IMR-90 (cell line): ENCODE measurements around the gene TNRC6A. TPM values are rescaled to one million over a fixed set of nuclear protein-coding genes. Genes with fewer than 3 reads are reported as not detected.

ENCODE experiments used
- ATAC-seq: fragments of 200-7000 bp; cut with Tn5 transposase; 2 replicates; pipeline ENCODE4 v1.9.1; 2020; ENCODE audit warnings: low read depth, mild to moderate bottlenecking, moderate library complexity
- BruUV-seq: library from RNA; stranded (reverse); fragments of 400-500 nt; replicated peaks from 2 replicates; lab custom pipeline; 2021; lab: Mats Ljungman, UMichigan
- CTCF ChIA-PET: fragments of 300-600 bp; formaldehyde crosslinking; extraction: SDS; loops from one replicate; lab custom pipeline; 2021; ENCODE audit warnings: antibody characterized with exemption; lab: Yijun Ruan, JAX
- POLR2A ChIA-PET: fragments of 300-600 bp; sonication (Branson Sonifier 250); formaldehyde crosslinking; loops from one replicate; lab custom pipeline; 2022; ENCODE audit warnings: antibody characterized with exemption; ENCODE audit not compliant: unreplicated experiment; lab: Charles Lee
- DNase-seq: peaks from one replicate; pipeline ENCODE4 v3.0.0; 2013
- H2AFZ ChIP-seq: replicated peaks from 2 replicates; pipeline ENCODE3; 2013; ENCODE audit warnings: low read length, mild to moderate bottlenecking; ENCODE audit not compliant: poor library complexity
- H2AK5ac ChIP-seq: 2 replicates; pipeline ENCODE4 v1.6.1; 2013; ENCODE audit warnings: low read depth, low read length, inconsistent platforms
- H2AK9ac ChIP-seq: replicated peaks from 2 replicates; pipeline ENCODE3; 2013; ENCODE audit warnings: mild to moderate bottlenecking, low read depth, low read length, moderate library complexity; ENCODE audit not compliant: poor library complexity
- H2BK120ac ChIP-seq: 2 replicates; pipeline ENCODE4 v1.6.1; 2013; ENCODE audit warnings: low read depth, low read length, inconsistent platforms
- H2BK15ac ChIP-seq: 3 replicates; pipeline ENCODE4 v1.6.1; 2013; ENCODE audit warnings: low read depth, low read length, inconsistent platforms
- H2BK20ac ChIP-seq: 2 replicates; pipeline ENCODE4 v1.6.1; 2013; ENCODE audit warnings: low read depth, mild to moderate bottlenecking, inconsistent platforms, low read length, moderate library complexity
- H2BK5ac ChIP-seq: 2 replicates; pipeline ENCODE4 v1.6.1; 2013; ENCODE audit warnings: mild to moderate bottlenecking, low read depth, low read length, inconsistent platforms; ENCODE audit not compliant: poor library complexity, severe bottlenecking
- H3K14ac ChIP-seq: replicated peaks from 2 replicates; pipeline ENCODE4 v1.6.1; 2013; ENCODE audit warnings: low read depth, low read length, inconsistent platforms
- H3K18ac ChIP-seq: 2 replicates; pipeline ENCODE4 v1.6.1; 2013; ENCODE audit warnings: low read depth, low read length, control low read depth
- H3K23ac ChIP-seq: 2 replicates; pipeline ENCODE4 v1.6.1; 2013; ENCODE audit warnings: low read depth, low read length, inconsistent platforms
- H3K27ac ChIP-seq: 2 replicates; pipeline ENCODE4 v1.5.1; 2013; ENCODE audit warnings: mild to moderate bottlenecking, control low read depth, low read length; ENCODE audit not compliant: insufficient read depth
- H3K27me3 ChIP-seq: 2 replicates; pipeline ENCODE4 v1.6.1; 2013; ENCODE audit warnings: low read length; ENCODE audit not compliant: control insufficient read depth, insufficient read depth
- H3K36me3 ChIP-seq: 2 replicates; pipeline ENCODE4 v1.6.1; 2013; ENCODE audit warnings: low read length, mixed read lengths; ENCODE audit not compliant: control insufficient read depth, insufficient read depth
- H3K4ac ChIP-seq: 2 replicates; pipeline ENCODE4 v1.6.1; 2013; ENCODE audit warnings: low read depth, low read length, inconsistent platforms
- H3K4me1 ChIP-seq: 2 replicates; pipeline ENCODE4 v1.6.1; 2013; ENCODE audit warnings: low read length, mixed read lengths; ENCODE audit not compliant: control insufficient read depth, insufficient read depth
- H3K4me2 ChIP-seq: 2 replicates; pipeline ENCODE4 v1.6.1; 2013; ENCODE audit warnings: low read depth, mild to moderate bottlenecking, control low read depth, low read length, moderate library complexity
- H3K4me3 ChIP-seq: 2 replicates; pipeline ENCODE4 v1.5.1; 2013; ENCODE audit warnings: low read depth, mild to moderate bottlenecking, control low read depth, low read length, moderate library complexity; ENCODE audit not compliant: insufficient read depth
- H3K56ac ChIP-seq: 2 replicates; pipeline ENCODE4 v1.6.1; 2013; ENCODE audit warnings: low read length, inconsistent platforms; ENCODE audit not compliant: insufficient read depth; ENCODE audit errors: extremely low read depth
- H3K79me1 ChIP-seq, 2 experiments: 2 replicates each; pipeline ENCODE4 v1.6.1; 2013; ENCODE audit warnings: low read length in 2 of 2, inconsistent platforms in 1 of 2, low read depth in 1 of 2
- H3K9ac ChIP-seq: 2 replicates; pipeline ENCODE4 v1.6.1; 2013; ENCODE audit warnings: low read depth, low read length, control low read depth
- H3K9me1 ChIP-seq: 2 replicates; pipeline ENCODE4 v1.6.1; 2013; ENCODE audit warnings: low read length, inconsistent platforms; ENCODE audit not compliant: insufficient read depth
- H3K9me3 ChIP-seq: 2 replicates; pipeline ENCODE4 v1.6.1; 2013; ENCODE audit warnings: low read length; ENCODE audit not compliant: control insufficient read depth, insufficient read depth
- H4K20me1 ChIP-seq: 2 replicates; pipeline ENCODE4 v1.6.1; 2013; ENCODE audit warnings: low read length, inconsistent platforms; ENCODE audit not compliant: insufficient read depth
- H4K5ac ChIP-seq: 2 replicates; pipeline ENCODE4 v1.6.1; 2013; ENCODE audit warnings: mild to moderate bottlenecking, low read depth, low read length, control low read depth
- H4K8ac ChIP-seq, 2 experiments: 2 replicates each; pipeline ENCODE4 v1.6.1; 2013; ENCODE audit warnings: low read depth in 2 of 2, low read length in 2 of 2, control low read depth in 1 of 2, inconsistent platforms in 1 of 2
- H4K91ac ChIP-seq: 2 replicates; pipeline ENCODE4 v1.6.1; 2013; ENCODE audit warnings: low read depth, low read length, inconsistent platforms; ENCODE audit not compliant: insufficient read depth
- BHLHE40 ChIP-seq: fragments of 150-350 bp; IDR thresholded peaks from 2 replicates; pipeline ENCODE4 v1.6.1; 2016; ENCODE audit warnings: mild to moderate bottlenecking, low read depth, low read length
- CEBPB ChIP-seq: IDR thresholded peaks from 2 replicates; pipeline ENCODE4 v1.6.1; 2012; ENCODE audit warnings: low read depth, low read length, improper control_type of control experiment
- CHD1 ChIP-seq: IDR thresholded peaks from 2 replicates; pipeline ENCODE4 v1.6.1; 2012; ENCODE audit warnings: low read depth, low read length, improper control_type of control experiment
- FOS ChIP-seq: fragments of 150-350 bp; IDR thresholded peaks from 2 replicates; pipeline ENCODE4 v1.6.1; 2016; ENCODE audit warnings: low read depth, low read length
- MAFK ChIP-seq: IDR thresholded peaks from 2 replicates; pipeline ENCODE4 v1.6.1; 2012; ENCODE audit warnings: low read depth, low read length, improper control_type of control experiment
- MAZ ChIP-seq: IDR thresholded peaks from 2 replicates; pipeline ENCODE4 v1.6.1; 2012; ENCODE audit warnings: low read depth, mild to moderate bottlenecking, low read length, improper control_type of control experiment, moderate library complexity, borderline replicate concordance
- MXI1 ChIP-seq: IDR thresholded peaks from 2 replicates; pipeline ENCODE4 v1.6.1; 2012; ENCODE audit warnings: low read depth, mild to moderate bottlenecking, low read length, moderate library complexity, borderline replicate concordance
- NFE2L2 ChIP-seq: fragments of 150-350 bp; IDR thresholded peaks from 2 replicates; pipeline ENCODE4 v1.6.1; 2016; ENCODE audit warnings: low read depth, mild to moderate bottlenecking, low read length
- POLR2A ChIP-seq: IDR thresholded peaks from 2 replicates; pipeline ENCODE4 v1.6.1; 2012; ENCODE audit warnings: mild to moderate bottlenecking, low read depth, low read length
- RAD21 ChIP-seq: IDR thresholded peaks from 2 replicates; pipeline ENCODE4 v1.6.1; 2012; ENCODE audit warnings: low read length, improper control_type of control experiment
- RCOR1 ChIP-seq: IDR thresholded peaks from 2 replicates; pipeline ENCODE4 v1.6.1; 2012; ENCODE audit warnings: mild to moderate bottlenecking, low read length, improper control_type of control experiment; ENCODE audit not compliant: insufficient replicate concordance
- RFX5 ChIP-seq: IDR thresholded peaks from 2 replicates; pipeline ENCODE4 v1.8.0; 2012; ENCODE audit warnings: low read depth, mild to moderate bottlenecking, low read length, moderate library complexity
- SMC3 ChIP-seq: fragments of 150-350 bp; IDR thresholded peaks from 2 replicates; pipeline ENCODE4 v1.6.1; 2016; ENCODE audit warnings: low read depth, mild to moderate bottlenecking, antibody characterized with exemption, low read length, moderate library complexity
- dilution Hi-C: fragments of 300-500 bp; cut with HindIII; formaldehyde crosslinking; loops from one replicate; pipeline ENCODE4 v1.14.3; 2018; ENCODE audit warnings: low sequenced_read_pairs; ENCODE audit not compliant: unreplicated experiment
- in situ Hi-C: fragments of 300-500 bp; cut with MboI; formaldehyde crosslinking; loops from 3 replicates; pipeline ENCODE4 v1.14.3; 2019; ENCODE audit warnings: low sequenced_read_pairs, inconsistent platforms, mixed read lengths
- intact Hi-C: fragments of 100-400 bp; cut with micrococcal nuclease; formaldehyde crosslinking; loops from 2 replicates; pipeline ENCODE4 v1.10.0; 2022
- polyA plus RNA-seq, 3 experiments: library from polyadenylated mRNA; depleted of rRNA; stranded (reverse); fragments of >200 nt; gene quantifications; 2 replicates each; pipeline ENCODE4 v1.2.3, GENCODE V29; 2012; ENCODE audit warnings: low replicate concordance in 1 of 3
- total RNA-seq: library from RNA; depleted of rRNA; stranded (reverse); fragments of >200 nt; gene quantifications from 2 replicates; pipeline ENCODE4 v1.2.3, GENCODE V29; 2012
- TF ChIP-seq, protein P1 (sequence below): conservative IDR thresholded peaks from 2 replicates; pipeline ENCODE4 v1.5.1; 2012; ENCODE audit warnings: mild to moderate bottlenecking, low read depth, low read length, improper control_type of control experiment
- TF ChIP-seq, protein P2 (sequence below): fragments of 150-350 bp; IDR thresholded peaks from 2 replicates; pipeline ENCODE4 v1.6.1; 2016; ENCODE audit warnings: low read depth, mild to moderate bottlenecking, low read length, moderate library complexity, borderline replicate concordance
- TF ChIP-seq, protein P3 (sequence below): fragments of 150-350 bp; IDR thresholded peaks from 2 replicates; pipeline ENCODE4 v1.6.1; 2017; ENCODE audit warnings: mild to moderate bottlenecking, antibody characterized with exemption, low read length, low read depth

The TNRC6A gene
- total and polyA plus RNA-seq, 2 of the 4 experiments (the other 2 are of a cell fraction): 32.4 to 42.3 TPM

DNA sequence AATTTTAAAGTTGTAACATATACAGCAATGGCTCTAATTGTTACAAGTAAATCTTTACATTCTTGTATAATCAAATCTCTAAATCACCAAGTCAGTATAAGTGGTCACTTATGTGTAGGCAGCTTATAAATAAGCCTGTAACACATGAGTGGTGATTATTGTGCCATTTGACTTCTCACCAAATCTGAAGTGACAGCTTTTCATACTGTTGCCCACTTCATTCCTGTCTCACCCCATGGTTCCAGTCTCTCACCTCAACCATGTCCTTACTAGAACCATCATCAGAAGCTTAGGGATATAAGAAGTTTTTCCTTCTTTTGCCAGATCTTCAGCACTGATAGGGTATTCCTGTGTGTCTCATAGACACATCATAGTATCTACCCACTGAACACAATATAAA, 23.5 kb downstream of the TNRC6A start:
- no peak overlapping the region for H3K27ac ChIP-seq
- no peak overlapping the region for H2BK15ac ChIP-seq
- H3K4me2 ChIP-seq: no peak overlapping the region
- H3K4ac ChIP-seq: no peak overlapping the region
- ATAC-seq (no peak), DNase-seq (no peak)
- dilution Hi-C loops: no loop called here
- H2BK5ac ChIP-seq: no peak overlapping the region
- no TSS peak for BruUV-seq
- no peak overlapping the region for H3K4me3 ChIP-seq
- H2BK120ac ChIP-seq: no peak overlapping the region
- peaks cover 30 to 75% of the 10 kb centered on the region in 2 experiments for H3K79me1 ChIP-seq
- intact Hi-C loops: no loop called here
- no peak overlapping the region for H3K14ac ChIP-seq
- no peak overlapping the region; the same call in 1 of the 2 replicates for H2AK5ac ChIP-seq
- no peak overlapping the region for H3K9ac ChIP-seq
- H4K8ac ChIP-seq: no peak overlapping the region
- no peak overlapping the region for H2BK20ac ChIP-seq
- no peaks in the 10 kb centered on the region for H3K9me3 ChIP-seq
- H4K91ac ChIP-seq: no peak overlapping the region
- H3K18ac ChIP-seq: no peak overlapping the region
- H3K36me3 ChIP-seq: peaks cover 2% of the 10 kb centered on the region; the same call in 1 of the 2 replicates
- H3K23ac ChIP-seq: no peak overlapping the region
- H4K20me1 ChIP-seq: peaks cover 77% of the 10 kb centered on the region
- H2AFZ ChIP-seq: no peak overlapping the region
- peaks cover 8% of the 10 kb centered on the region for H3K4me1 ChIP-seq
- H3K56ac ChIP-seq: no peak overlapping the region
- no peak for TF ChIP-seq BHLHE40
- TF ChIP-seq, protein P1, sequence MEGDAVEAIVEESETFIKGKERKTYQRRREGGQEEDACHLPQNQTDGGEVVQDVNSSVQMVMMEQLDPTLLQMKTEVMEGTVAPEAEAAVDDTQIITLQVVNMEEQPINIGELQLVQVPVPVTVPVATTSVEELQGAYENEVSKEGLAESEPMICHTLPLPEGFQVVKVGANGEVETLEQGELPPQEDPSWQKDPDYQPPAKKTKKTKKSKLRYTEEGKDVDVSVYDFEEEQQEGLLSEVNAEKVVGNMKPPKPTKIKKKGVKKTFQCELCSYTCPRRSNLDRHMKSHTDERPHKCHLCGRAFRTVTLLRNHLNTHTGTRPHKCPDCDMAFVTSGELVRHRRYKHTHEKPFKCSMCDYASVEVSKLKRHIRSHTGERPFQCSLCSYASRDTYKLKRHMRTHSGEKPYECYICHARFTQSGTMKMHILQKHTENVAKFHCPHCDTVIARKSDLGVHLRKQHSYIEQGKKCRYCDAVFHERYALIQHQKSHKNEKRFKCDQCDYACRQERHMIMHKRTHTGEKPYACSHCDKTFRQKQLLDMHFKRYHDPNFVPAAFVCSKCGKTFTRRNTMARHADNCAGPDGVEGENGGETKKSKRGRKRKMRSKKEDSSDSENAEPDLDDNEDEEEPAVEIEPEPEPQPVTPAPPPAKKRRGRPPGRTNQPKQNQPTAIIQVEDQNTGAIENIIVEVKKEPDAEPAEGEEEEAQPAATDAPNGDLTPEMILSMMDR: no peak
- TF ChIP-seq RFX5: no peak
- TF ChIP-seq NFE2L2: no peak
- TF ChIP-seq MAFK: no peak
- TF ChIP-seq, protein P2, sequence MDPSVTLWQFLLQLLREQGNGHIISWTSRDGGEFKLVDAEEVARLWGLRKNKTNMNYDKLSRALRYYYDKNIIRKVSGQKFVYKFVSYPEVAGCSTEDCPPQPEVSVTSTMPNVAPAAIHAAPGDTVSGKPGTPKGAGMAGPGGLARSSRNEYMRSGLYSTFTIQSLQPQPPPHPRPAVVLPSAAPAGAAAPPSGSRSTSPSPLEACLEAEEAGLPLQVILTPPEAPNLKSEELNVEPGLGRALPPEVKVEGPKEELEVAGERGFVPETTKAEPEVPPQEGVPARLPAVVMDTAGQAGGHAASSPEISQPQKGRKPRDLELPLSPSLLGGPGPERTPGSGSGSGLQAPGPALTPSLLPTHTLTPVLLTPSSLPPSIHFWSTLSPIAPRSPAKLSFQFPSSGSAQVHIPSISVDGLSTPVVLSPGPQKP: no peak
- TF ChIP-seq, protein P3, sequence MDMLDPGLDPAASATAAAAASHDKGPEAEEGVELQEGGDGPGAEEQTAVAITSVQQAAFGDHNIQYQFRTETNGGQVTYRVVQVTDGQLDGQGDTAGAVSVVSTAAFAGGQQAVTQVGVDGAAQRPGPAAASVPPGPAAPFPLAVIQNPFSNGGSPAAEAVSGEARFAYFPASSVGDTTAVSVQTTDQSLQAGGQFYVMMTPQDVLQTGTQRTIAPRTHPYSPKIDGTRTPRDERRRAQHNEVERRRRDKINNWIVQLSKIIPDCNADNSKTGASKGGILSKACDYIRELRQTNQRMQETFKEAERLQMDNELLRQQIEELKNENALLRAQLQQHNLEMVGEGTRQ: no peak
- no peak for TF ChIP-seq MXI1
- TF ChIP-seq SMC3: no peak
- no peak for TF ChIP-seq POLR2A
- no peak for TF ChIP-seq CHD1
- no peak for TF ChIP-seq MAZ
- no peak for TF ChIP-seq FOS
- TF ChIP-seq RCOR1: no peak
- TF ChIP-seq RAD21: no peak
- no peak for TF ChIP-seq CEBPB
- no peak overlapping the region for H2AK9ac ChIP-seq
- in situ Hi-C loops: no loop called here
- ChIA-PET POLR2A (no interaction called here), CTCF (interaction anchor here (0.6 to 1.3 kb wide), 2 partner anchors 11 to 101 kb away, joined by 3 to 4 read pairs; no protein-coding TSS in a partner anchor)
- H3K9me1 ChIP-seq: peaks cover 19% of the 10 kb centered on the region
- H4K5ac ChIP-seq: no peak overlapping the region
- H3K27me3 ChIP-seq: no peaks in the 10 kb centered on the region
